Lung (tissue), 12 donors: Measurements from ENCODE around the gene LBHD1. TPM values are rescaled to one million over a fixed set of nuclear protein-coding genes. Genes with fewer than 3 reads are reported as not detected.
A peak's percentile ranks its signal among the peaks of the same experiment; 100 is the strongest.

ENCODE experiments used
- ATAC-seq: fragments of 200-7000 bp; cut with Tn5 transposase; one replicate; pipeline ENCODE4 v1.9.1; 2020; ENCODE audit warnings: moderate number of reproducible peaks; ENCODE audit not compliant: insufficient read depth, low FRiP score
- DNase-seq, 3 donors: peaks; one replicate each; pipeline ENCODE4 v3.0.0-alpha.2; 2013 to 2017
- H3K27ac ChIP-seq, 2 donors: one replicate each; pipeline ENCODE4 v1.5.1; 2013; ENCODE audit warnings: mild to moderate bottlenecking in 2 of 2, moderate library complexity in 2 of 2, control low read depth in 1 of 2, inconsistent platforms in 1 of 2, low read depth in 1 of 2, low read length in 1 of 2
- H3K27me3 ChIP-seq, 3 donors: one replicate each; pipeline ENCODE4 v1.5.1; 2013; ENCODE audit warnings: low read length in 2 of 3; ENCODE audit not compliant: control insufficient read depth in 3 of 3, insufficient read depth in 3 of 3
- H3K36me3 ChIP-seq, 4 donors: one replicate each; pipeline ENCODE4 v1.5.1; 2013; ENCODE audit warnings: low read length in 4 of 4, mild to moderate bottlenecking in 1 of 4, moderate library complexity in 1 of 4; ENCODE audit not compliant: control insufficient read depth in 4 of 4, insufficient read depth in 4 of 4
- H3K4me1 ChIP-seq, 5 donors: one replicate each; pipeline ENCODE4 v1.5.1; 2013; ENCODE audit warnings: low read length in 5 of 5, mild to moderate bottlenecking in 2 of 5, moderate library complexity in 1 of 5; ENCODE audit not compliant: control insufficient read depth in 5 of 5, insufficient read depth in 5 of 5
- H3K4me3 ChIP-seq: one replicate; pipeline ENCODE4 v1.5.1; 2013; ENCODE audit warnings: mild to moderate bottlenecking, control low read depth, moderate library complexity
- H3K9ac ChIP-seq, 2 donors: one replicate each; pipeline ENCODE4 v1.5.1; 2013; ENCODE audit warnings: low read length in 2 of 2, control low read depth in 1 of 2; ENCODE audit not compliant: insufficient read depth in 1 of 2
- H3K9me3 ChIP-seq, 4 donors: one replicate each; pipeline ENCODE4 v1.5.1; 2013; ENCODE audit warnings: low read length in 3 of 4, mild to moderate bottlenecking in 1 of 4, moderate library complexity in 1 of 4; ENCODE audit not compliant: control insufficient read depth in 4 of 4, insufficient read depth in 3 of 4
- CTCF ChIP-seq: IDR thresholded peaks from 2 replicates; pipeline ENCODE4 v1.5.1; 2012; ENCODE audit warnings: mild to moderate bottlenecking; ENCODE audit errors: control extremely low read depth, extremely low read depth
- WGBS, 2 donors: extraction: QIAGEN DNeasy Blood & Tissue Kit; methylation state at CpG; one replicate each; pipeline ENCODE4 v1.1.7; 2013; 5-methylcytosine and 5-hydroxymethylcytosine counted together
- polyA plus RNA-seq, 2 donors: library from polyadenylated mRNA; stranded (reverse); fragments of 200-250 nt; gene quantifications; one replicate each; pipeline ENCODE4 v1.2.1, GENCODE V29; 2013
- total RNA-seq, 2 donors: library from RNA; depleted of rRNA in 1 of 2; stranded (reverse); fragments of >200 nt in 1 of 2; gene quantifications; one replicate each; pipeline ENCODE4 v1.2.1, GENCODE V29; 2014 to 2021
- donor health status: control.
- donor health status: control.
- donor health status: Bipolar disorder and iron deficiency.
- donor health status: healthy.
- donor health status: DM: yes; HTN: yes; CAD: no.

LBHD1 gene
- total and polyA plus RNA-seq, 4 donors = 4.4 to 8.9 (median 5.1) TPM

- 83 to 86% methylated on average over 10 of the region's 10 CpGs for WGBS, 2 donors
- DNase-seq (peak; percentile 48 to 64 (median 50)), ATAC-seq (no peak)
- H3K36me3 ChIP-seq = peaks cover 0 to 12% (median 6%) of the 10 kb centered on the region in 4 donors
- no peaks in the 10 kb centered on the region for H3K9me3 ChIP-seq
- H3K4me1 ChIP-seq = peaks cover 0 to 47% (median 17%) of the 10 kb centered on the region in 5 donors
- peak within 1 kb of the TSS in 1 of 2 donors; percentile 98 for H3K9ac ChIP-seq
- H3K27me3 ChIP-seq = no peaks in the 10 kb centered on the region
- peak within 1 kb of the TSS; percentile 73 to 99 for H3K27ac ChIP-seq
- no peak for TF ChIP-seq CTCF
- H3K4me3 ChIP-seq = peak within 1 kb of the TSS; percentile 46
Observed at GRCh38 chr11:62707277-62707861, 35.3 kb upstream of the LBHD1 start, which contains the start of the genes BSCL2 and GNG3. BSCL2 (minus strand) TSS chr11:62707424; CDS start chr11:62707195, 229 bp downstream. GNG3 (plus strand) TSS chr11:62707676; CDS start chr11:62708296, 620 bp downstream.

- Histone ChIP-seq H3K27ac (peak overlapping the region; percentile 73 to 88), H3K4me1 (peaks cover 0 to 47% (median 17%) of the 10 kb centered on the region in 5 donors), H3K27me3 (no peaks in the 10 kb centered on the region), H3K4me3 (no peak overlapping the region), H3K36me3 (peaks cover 0 to 9% (median 5%) of the 10 kb centered on the region in 4 donors), H3K9ac (no peak overlapping the region), H3K9me3 (no peaks in the 10 kb centered on the region)
- 85% methylated on average over 8 of the region's 8 CpGs for WGBS, 2 donors
- ATAC-seq (no peak), DNase-seq (no peak)
- TF ChIP-seq CTCF = no peak
Observed at GRCh38 chr11:62706850-62707247, 34.8 kb upstream of the LBHD1 start.

GRCh38 chr11:62705880-62706849 lies 34.1 kb upstream of the LBHD1 start:
- Histone ChIP-seq H3K4me1 (peaks cover 0 to 47% (median 17%) of the 10 kb centered on the region in 5 donors), H3K27ac (peak overlapping the region; percentile 76 to 93)

More at GRCh38 chr11:62705880-62706849, 34.1 kb upstream of the LBHD1 start:
- TF ChIP-seq CTCF = no peak
- DNase-seq = peak; percentile 96
- ATAC-seq = peak; percentile 92
- no peaks in the 10 kb centered on the region for H3K9me3 ChIP-seq
- H3K27me3 ChIP-seq = no peaks in the 10 kb centered on the region
- WGBS, 2 donors = 5 to 6% methylated on average over 71 to 73 of the region's 73 CpGs
- peaks cover 0 to 11% (median 5%) of the 10 kb centered on the region in 4 donors for H3K36me3 ChIP-seq
- peak overlapping the region; percentile 58 to 59 for H3K9ac ChIP-seq
- H3K4me3 ChIP-seq = peak overlapping the region; percentile 83
